HCT116 (cell line): ENCODE measurements around the gene PWWP3B. TPM values are rescaled to one million over a fixed set of nuclear protein-coding genes. Genes with fewer than 3 reads are reported as not detected.

Experiments used
- ATAC-seq: fragments of 200-7000 bp; cut with Tn5 transposase; 2 replicates; pipeline ENCODE4 v1.9.1; 2020; ENCODE audit warnings: mild to moderate bottlenecking, moderate library complexity
- BruUV-seq: library from RNA; stranded (reverse); fragments of 400-500 nt; replicated peaks from 2 replicates; lab custom pipeline; 2021; lab: Mats Ljungman, UMichigan
- CTCF ChIA-PET: fragments of 300-600 bp; sonication (Branson Sonifier 250); formaldehyde crosslinking; loops from one replicate; lab custom pipeline; 2021; ENCODE audit warnings: antibody characterized with exemption; lab: Charles Lee
- POLR2A ChIA-PET: fragments of 300-600, 350-600 bp; sonication (Branson Sonifier 250); formaldehyde crosslinking; loops from one replicate; lab custom pipeline; 2021; ENCODE audit warnings: antibody characterized with exemption; lab: Charles Lee
- RAD21 ChIA-PET, 2 experiments: fragments of 300-600 bp; sonication (Branson Sonifier 250); formaldehyde crosslinking; loops; one replicate each; lab custom pipeline; 2023; ENCODE audit warnings: low total read pairs in 2 of 2; ENCODE audit not compliant: uncharacterized antibody in 2 of 2, unreplicated experiment in 2 of 2, low non-redundant PET in 1 of 2; lab: Charles Lee
- DNase-seq: peaks from one replicate; pipeline ENCODE4 v3.0.0-alpha.2; 2010; ENCODE audit warnings: low read depth, low spot score
- H2AFZ ChIP-seq: fragments of 200-600 bp; shearing (Covaris generic), sonication (generic); 2 replicates; pipeline ENCODE4 v1.6.1; 2017; ENCODE audit warnings: low read depth, mixed run types, mixed read lengths, antibody characterized with exemption, low read length; ENCODE audit not compliant: poor library complexity, severe bottlenecking
- H3K27ac ChIP-seq: 2 replicates; pipeline ENCODE4 v1.5.1; 2012; ENCODE audit warnings: low read depth, low read length
- H3K27me3 ChIP-seq: fragments of 200-600 bp; sonication (generic); 2 replicates; pipeline ENCODE4 v1.6.1; 2016; ENCODE audit warnings: mixed run types, low read length, mixed read lengths; ENCODE audit not compliant: insufficient read depth
- H3K36me3 ChIP-seq, 2 experiments: fragments of 200-500 bp in 1 of 2; fragments of 200-600 bp in 1 of 2; sonication (Bioruptor generic) in 1 of 2; sonication (generic) in 1 of 2; 2 replicates each; pipeline versions ENCODE4 v1.5.1 to v1.6.1; 2014 to 2016; ENCODE audit warnings: low read length in 2 of 2, inconsistent platforms in 1 of 2, mixed read lengths in 1 of 2, mixed run types in 1 of 2; ENCODE audit not compliant: insufficient read depth in 2 of 2, control insufficient read depth in 1 of 2
- H3K4me1 ChIP-seq, 2 experiments: fragments of 200-600 bp in 1 of 2; sonication (generic) in 1 of 2; 2 replicates each; pipeline versions ENCODE4 v1.5.1 to v1.6.1; 2012 to 2017; ENCODE audit warnings: low read length in 2 of 2, inconsistent platforms in 1 of 2, mild to moderate bottlenecking in 1 of 2, mixed read lengths in 1 of 2, mixed run types in 1 of 2, moderate library complexity in 1 of 2; ENCODE audit not compliant: insufficient read depth in 2 of 2, control insufficient read depth in 1 of 2
- H3K4me2 ChIP-seq: fragments of 200-600 bp; sonication (generic); 2 replicates; pipeline ENCODE4 v1.6.1; 2017; ENCODE audit warnings: mixed run types, low read length, mixed read lengths
- H3K4me3 ChIP-seq, 2 experiments: fragments of 200-600 bp in 1 of 2; sonication (generic) in 1 of 2; replicated peaks in 1 of 2; 2 replicates each; pipeline ENCODE4 v1.5.1; 2011 to 2016; ENCODE audit warnings: low read length in 2 of 2, control low read depth in 1 of 2, low read depth in 1 of 2, mild to moderate bottlenecking in 1 of 2, mixed read lengths in 1 of 2, mixed run types in 1 of 2
- H3K79me2 ChIP-seq: fragments of 200-600 bp; sonication (generic); 2 replicates; pipeline ENCODE4 v1.6.1; 2017; ENCODE audit warnings: mild to moderate bottlenecking, mixed run types, low read length, moderate library complexity, mixed read lengths; ENCODE audit not compliant: insufficient read depth
- H3K9ac ChIP-seq: fragments of 200-600 bp; sonication (generic); 2 replicates; pipeline ENCODE4 v1.6.1; 2016; ENCODE audit warnings: low read length, mixed read lengths
- H3K9me2 ChIP-seq: fragments of 200-600 bp; sonication (generic), shearing (Covaris generic); 2 replicates; pipeline ENCODE4 v1.6.1; 2017; ENCODE audit warnings: mixed run types, mild to moderate bottlenecking, moderate library complexity; ENCODE audit not compliant: insufficient read depth
- H3K9me3 ChIP-seq, 2 experiments: fragments of 200-500 bp in 1 of 2; fragments of 200-600 bp in 1 of 2; sonication (Bioruptor generic) in 1 of 2; sonication (generic) in 1 of 2; 2 replicates each; pipeline ENCODE4 v1.6.1; 2014 to 2017; ENCODE audit warnings: low read length in 2 of 2, mixed read lengths in 2 of 2, inconsistent platforms in 1 of 2, low read depth in 1 of 2, mild to moderate bottlenecking in 1 of 2, mixed run types in 1 of 2, moderate library complexity in 1 of 2; ENCODE audit not compliant: control insufficient read depth in 1 of 2, insufficient read depth in 1 of 2
- H4K20me1 ChIP-seq: fragments of 200-600 bp; sonication (generic), shearing (Covaris generic); 2 replicates; pipeline ENCODE4 v1.6.1; 2017; ENCODE audit warnings: mixed run types, mild to moderate bottlenecking, moderate library complexity; ENCODE audit not compliant: insufficient read depth
- ATF3 ChIP-seq: IDR thresholded peaks from 2 replicates; pipeline ENCODE4 v1.6.1; 2012
- CBX3 ChIP-seq: IDR thresholded peaks from 2 replicates; pipeline ENCODE4 v1.6.1; 2012; ENCODE audit warnings: low read depth
- CEBPB ChIP-seq: IDR thresholded peaks from 2 replicates; pipeline ENCODE4 v1.6.1; 2012; ENCODE audit warnings: low read depth
- CTCF ChIP-seq, 3 experiments: fragments of 200-600 bp in 1 of 3; sonication (generic) in 1 of 3; IDR thresholded peaks in 2 of 3; conservative IDR thresholded peaks in 1 of 3; 2 replicates each; pipeline ENCODE4 v1.5.1; 2012 to 2017; ENCODE audit warnings: low read depth in 2 of 3, low read length in 2 of 3, antibody characterized with exemption in 1 of 3, borderline replicate concordance in 1 of 3, control low read depth in 1 of 3, mild to moderate bottlenecking in 1 of 3, mixed read lengths in 1 of 3, mixed run types in 1 of 3, moderate library complexity in 1 of 3; ENCODE audit not compliant: insufficient read depth in 1 of 3
- EGR1 ChIP-seq: IDR thresholded peaks from 2 replicates; pipeline ENCODE4 v1.6.1; 2012; ENCODE audit warnings: low read depth
- ELF1 ChIP-seq: IDR thresholded peaks from 2 replicates; pipeline ENCODE4 v1.6.1; 2012; ENCODE audit warnings: low read depth, borderline replicate concordance
- EZH2 ChIP-seq: fragments of 200-600 bp; sonication (generic); IDR thresholded peaks from 2 replicates; pipeline ENCODE4 v1.6.1; 2017; ENCODE audit warnings: antibody characterized with exemption, mixed run types
- EZH2phosphoT487 ChIP-seq: fragments of 200-600 bp; IDR thresholded peaks from 2 replicates; pipeline ENCODE4 v1.6.1; 2018; ENCODE audit warnings: antibody characterized with exemption, borderline replicate concordance
- FOSL1 ChIP-seq: IDR thresholded peaks from 2 replicates; pipeline ENCODE4 v1.6.1; 2012; ENCODE audit warnings: low read depth
- JUND ChIP-seq: IDR thresholded peaks from 2 replicates; pipeline ENCODE4 v1.6.1; 2012
- POLR2A ChIP-seq: IDR thresholded peaks from 2 replicates; pipeline ENCODE4 v1.7.0; 2011; ENCODE audit warnings: borderline replicate concordance; ENCODE audit not compliant: insufficient read depth, insufficient read length; ENCODE audit errors: extremely low read depth
- POLR2AphosphoS5 ChIP-seq: IDR thresholded peaks from 2 replicates; pipeline ENCODE4 v1.6.1; 2011; ENCODE audit warnings: mild to moderate bottlenecking, low read depth, low read length, moderate library complexity
- REST ChIP-seq: IDR thresholded peaks from 2 replicates; pipeline ENCODE4 v1.6.1; 2012; ENCODE audit warnings: low read depth
- SIN3A ChIP-seq: IDR thresholded peaks from 2 replicates; pipeline ENCODE4 v1.6.1; 2012; ENCODE audit warnings: low read depth
- SRF ChIP-seq: IDR thresholded peaks from 2 replicates; pipeline ENCODE4 v1.6.1; 2012; ENCODE audit warnings: low read depth
- TCF7L2 ChIP-seq: IDR thresholded peaks from 2 replicates; pipeline ENCODE4 v1.7.0; 2011; ENCODE audit warnings: borderline replicate concordance, inconsistent platforms; ENCODE audit not compliant: insufficient read depth, insufficient read length; ENCODE audit errors: extremely low read depth
- YY1 ChIP-seq: IDR thresholded peaks from 2 replicates; pipeline ENCODE4 v1.6.1; 2011; ENCODE audit warnings: low read length, low read depth, moderate library complexity, mild to moderate bottlenecking; ENCODE audit not compliant: insufficient replicate concordance; ENCODE audit errors: extremely low read depth
- ZFX ChIP-seq: fragments of 450-650 bp; IDR thresholded peaks from 2 replicates; pipeline ENCODE4 v1.6.1; 2017
- ZNF274 ChIP-seq: fragments of 200-500 bp; sonication (Bioruptor generic); IDR thresholded peaks from 2 replicates; pipeline ENCODE4 v1.6.1; 2014; ENCODE audit warnings: mild to moderate bottlenecking, low read depth, low read length, inconsistent platforms
- intact Hi-C: fragments of 100-400 bp; cut with micrococcal nuclease; formaldehyde crosslinking; loops from 2 replicates; pipeline ENCODE4 v1.10.0; 2022
- total RNA-seq: library from RNA; stranded (reverse); gene quantifications from one replicate; pipeline ENCODE4 v1.2.1, GENCODE V29; 2021; ENCODE audit not compliant: unreplicated experiment

PWWP3B gene
- total RNA-seq, 1 experiment from 2014 or later = 3.4 TPM

- POLR2A ChIA-PET = no interaction called here
- RAD21 ChIA-PET = no interaction called here
- H3K4me1 ChIP-seq = no peaks in the 10 kb centered on the region
- DNase-seq = no peak
- H3K79me2 ChIP-seq = no peaks in the 10 kb centered on the region
- no peaks in the 10 kb centered on the region for H3K27me3 ChIP-seq
- CTCF ChIA-PET = no interaction called here
- no peak overlapping the region for H3K4me3 ChIP-seq
- ATAC-seq = no peak
- intact Hi-C loops = no loop called here
- BruUV-seq = no TSS peak
- no peaks in the 10 kb centered on the region for H4K20me1 ChIP-seq
- H3K36me3 ChIP-seq = no peaks in the 10 kb centered on the region
- no peaks in the 10 kb centered on the region for H3K9me2 ChIP-seq
- TF ChIP-seq CTCF (IDR thresholded peaks at IDR 0.05 in 2 of 3, conservative IDR thresholded peaks at IDR 0.05 in 1 of 3; ENCODE audit: borderline replicate concordance in 1 of 3, insufficient read depth in 1 of 3, low read depth in 2 of 3, low read length in 2 of 3) (no peak), JUND (no peak), FOSL1 (no peak), CBX3 (no peak), EZH2phosphoT487 (no peak), POLR2AphosphoS5 (no peak), TCF7L2 (no peak), SRF (no peak), SIN3A (no peak), ELF1 (no peak), EGR1 (no peak), ZNF274 (no peak), CEBPB (no peak), EZH2 (no peak), ZFX (no peak), REST (no peak), POLR2A (no peak), ATF3 (no peak), YY1 (no peak)
- H3K27ac ChIP-seq = no peak overlapping the region
- H3K4me2 ChIP-seq = no peak overlapping the region
- H2AFZ ChIP-seq = no peak overlapping the region
- H3K9ac ChIP-seq = no peak overlapping the region
- H3K9me3 ChIP-seq = no peaks in the 10 kb centered on the region
Observed at GRCh38 chrX:106177982-106178321, 9.8 kb downstream of the PWWP3B start.
